Peyer's patch (tissue), 4 donors: ENCODE data around the gene INPP4A.

Experiments
- CTCF ChIP-seq, 6 experiments: fragments of 450-650 bp in 4 of 6; fragments of 200-600 bp in 2 of 6; sonication (generic) in 1 of 6; IDR thresholded peaks; one replicate each; pipeline ENCODE4 v1.5.1; 2017 to 2019; ENCODE audit warnings: antibody characterized with exemption in 6 of 6, mild to moderate bottlenecking in 3 of 6, moderate library complexity in 1 of 6
- POLR2A ChIP-seq, 2 donors: fragments of 450-650 bp; IDR thresholded peaks; one replicate each; pipeline ENCODE4 v1.5.1; 2017; ENCODE audit warnings: antibody characterized with exemption in 2 of 2, mild to moderate bottlenecking in 2 of 2, moderate library complexity in 2 of 2

- TF ChIP-seq CTCF (IDR thresholded peaks at IDR 0.05) (no peak), POLR2A (IDR thresholded peaks at IDR 0.05) (no peak)
Measured at GRCh38 chr2:98426771-98427170, 17.9 kb upstream of the INPP4A start.
